GM18861 (cell line): ENCODE data around the gene MAGI1.

Experiments
- ATAC-seq: cut with Tn5 transposase; IDR thresholded peaks from one replicate; pipeline ENCODE4 v1.9.1; 2021; ENCODE audit not compliant: unreplicated experiment

The MAGI1 gene

GRCh38 chr3:65650247-65650646 is 388.5 kb downstream of the MAGI1 start:
- ATAC-seq = no peak

- no peak for ATAC-seq
Measured at GRCh38 chr3:65647369-65647768, 391.3 kb downstream of the MAGI1 start.

DNA sequence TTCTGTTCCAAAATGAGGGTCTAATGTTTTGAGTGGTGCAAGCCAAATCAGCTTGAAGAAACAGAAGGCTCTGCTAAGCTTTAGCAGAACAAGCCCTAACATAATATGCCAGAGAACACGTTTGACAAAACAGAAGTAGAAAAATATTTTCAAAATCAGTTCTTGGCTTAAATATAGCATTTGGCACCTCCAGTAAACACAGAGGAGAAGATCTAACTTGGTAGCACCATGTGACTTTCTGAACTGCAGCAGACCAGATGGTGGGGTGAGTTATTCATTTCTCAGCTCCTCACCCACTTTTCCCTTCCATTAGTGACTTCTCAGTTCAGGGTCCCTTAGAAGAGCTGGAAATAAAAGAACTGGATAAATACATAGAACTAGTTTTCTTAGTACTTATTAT is 395.8 kb downstream of the MAGI1 start:
- ATAC-seq = no peak

DNA sequence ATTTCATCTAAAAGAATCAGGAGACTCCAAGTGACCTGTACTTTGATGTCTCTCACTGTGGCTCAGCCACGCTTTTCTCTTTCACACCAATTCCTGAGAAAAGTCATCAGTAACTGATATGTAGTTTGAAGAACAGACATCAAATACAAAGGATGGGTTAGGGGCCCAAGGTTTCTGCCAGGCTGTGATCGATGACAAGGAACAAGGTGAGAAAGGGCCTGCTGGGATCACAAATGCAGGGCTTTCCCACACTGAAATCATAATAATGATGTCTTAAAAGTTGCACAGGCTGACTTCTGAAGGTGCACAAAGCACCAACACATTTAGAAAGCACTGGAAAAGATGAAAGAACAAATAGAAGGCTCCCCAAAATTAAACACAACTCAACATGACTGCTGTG is 396.9 kb downstream of the MAGI1 start:
- ATAC-seq = no peak

DNA sequence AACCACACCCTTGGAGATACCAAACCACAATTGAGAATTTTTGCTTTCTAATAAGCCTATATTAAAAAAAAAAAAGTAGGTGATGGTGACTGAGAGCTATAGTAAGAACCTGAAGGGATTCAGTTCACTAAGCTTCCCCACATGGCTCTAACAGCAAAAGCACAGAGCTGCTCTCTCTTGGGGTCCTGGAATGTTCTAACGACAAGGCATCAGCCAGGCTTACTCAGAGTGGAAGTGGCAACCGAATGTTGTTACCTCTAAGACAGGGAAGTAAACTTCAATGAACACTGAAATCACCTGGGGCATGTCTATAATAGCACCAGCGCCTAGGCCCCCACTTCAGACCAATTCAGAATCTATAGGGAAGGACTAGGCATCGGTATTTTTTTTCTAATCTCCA is 397.7 kb downstream of the MAGI1 start:
- no peak for ATAC-seq

- no peak for ATAC-seq
Measured at GRCh38 chr3:65639444-65639843, 399.3 kb downstream of the MAGI1 start.

DNA sequence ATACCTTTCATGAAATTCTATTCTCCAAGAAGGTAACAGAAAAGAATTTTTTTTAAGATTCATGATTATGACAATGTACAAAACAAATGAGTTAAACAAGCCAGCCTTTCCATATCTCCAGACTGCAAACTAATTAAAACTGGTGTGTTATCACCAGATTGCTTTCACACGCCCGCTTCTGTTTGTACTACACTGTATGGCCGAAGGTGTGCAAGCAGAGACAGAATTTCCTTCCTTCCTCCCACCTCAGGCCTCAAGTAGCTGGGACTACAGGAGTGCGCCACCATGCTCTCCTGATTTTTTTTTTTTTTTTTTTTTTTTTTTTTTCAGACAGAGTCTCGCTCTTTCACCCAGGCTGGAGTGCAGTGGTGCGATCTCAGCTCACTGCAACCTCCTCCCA is 400.4 kb downstream of the MAGI1 start:
- ATAC-seq = no peak

GRCh38 chr3:65636326-65636725 is 402.4 kb downstream of the MAGI1 start:
- no peak for ATAC-seq

DNA sequence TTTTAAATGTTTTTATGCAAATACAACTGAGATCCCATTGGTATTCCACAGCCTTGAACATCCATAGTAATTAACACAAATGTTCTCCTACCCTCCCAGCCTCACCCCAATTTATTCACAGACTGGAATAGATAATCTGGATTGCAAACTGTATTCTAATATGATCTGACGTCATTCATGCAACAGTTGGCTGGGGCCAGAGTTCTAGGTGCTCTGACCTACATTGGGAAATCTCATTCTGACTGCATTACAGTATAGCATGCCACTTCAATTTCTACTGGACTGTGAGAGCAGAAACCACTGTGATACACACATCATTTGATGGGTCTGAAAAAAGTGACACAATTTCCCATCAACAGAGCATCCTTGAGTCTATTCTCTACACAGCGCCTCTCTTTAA is 403.1 kb downstream of the MAGI1 start:
- no peak for ATAC-seq

GRCh38 chr3:65633018-65633638 is 405.6 kb downstream of the MAGI1 start:
- ATAC-seq = no peak

GRCh38 chr3:65632414-65632813 is 406.3 kb downstream of the MAGI1 start:
- no peak for ATAC-seq

- ATAC-seq = no peak
Measured at GRCh38 chr3:65628978-65629377, 409.7 kb downstream of the MAGI1 start.

DNA sequence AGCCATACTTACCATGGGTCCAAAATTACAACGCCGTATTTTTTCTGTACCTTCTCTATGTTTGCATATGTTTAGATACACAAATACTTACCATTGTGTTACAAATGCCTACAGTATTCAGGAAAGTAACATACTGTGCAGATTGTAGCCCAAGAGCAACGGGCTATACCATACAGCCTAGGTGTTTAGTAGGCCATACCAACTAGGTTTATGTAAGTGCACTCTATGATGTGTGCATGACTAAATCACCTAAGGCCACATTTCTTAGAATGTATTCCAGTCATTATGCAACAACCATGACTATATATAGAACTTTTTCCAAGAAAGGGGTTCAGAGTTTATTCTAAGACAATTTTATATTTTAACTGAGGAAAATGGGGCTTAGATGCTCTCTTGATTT is 411.7 kb downstream of the MAGI1 start:
- no peak for ATAC-seq

DNA sequence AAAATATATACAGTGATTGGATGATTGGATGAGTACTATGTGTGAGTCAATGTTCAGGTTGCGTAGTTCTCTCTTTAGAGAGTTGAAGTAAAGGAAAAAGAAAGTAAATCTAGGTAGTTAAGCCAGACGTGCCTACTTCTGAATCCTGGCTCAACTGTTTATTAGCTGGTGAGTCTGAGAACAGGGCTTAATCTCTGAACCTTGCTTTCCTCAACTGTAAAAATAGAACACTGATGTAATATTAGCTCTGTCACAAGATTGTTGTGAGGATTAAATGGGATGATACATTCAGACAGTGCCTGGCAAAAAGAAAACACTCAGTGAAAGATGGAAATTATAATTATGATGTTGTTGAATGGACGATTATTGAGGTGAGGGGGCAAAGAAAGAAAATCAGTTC is 413.4 kb downstream of the MAGI1 start:
- ATAC-seq = no peak

- ATAC-seq = no peak
Measured at GRCh38 chr3:65623362-65623761, 415.4 kb downstream of the MAGI1 start.

GRCh38 chr3:65619888-65620287 is 418.8 kb downstream of the MAGI1 start:
- ATAC-seq = no peak

- ATAC-seq = no peak
Measured at GRCh38 chr3:65619451-65619881, 419.3 kb downstream of the MAGI1 start.

DNA sequence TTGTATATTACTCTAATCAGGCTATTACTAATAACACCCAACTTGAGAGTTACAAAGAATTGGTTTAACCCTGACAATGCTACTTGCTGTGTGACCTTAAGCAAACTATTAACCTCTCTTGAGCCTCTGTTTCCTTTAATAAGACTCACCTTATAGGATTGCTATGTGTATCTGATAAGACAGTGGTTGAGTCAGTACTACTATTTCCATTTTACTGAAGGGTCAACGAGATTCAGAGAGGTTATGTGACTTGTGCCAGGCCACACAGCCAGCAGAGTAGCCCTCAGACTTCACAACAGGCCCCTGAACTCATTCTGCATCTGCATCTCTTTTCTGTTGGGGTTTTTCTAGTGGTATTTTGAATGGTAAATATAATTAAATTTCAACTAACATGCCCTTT is 420.1 kb downstream of the MAGI1 start:
- no peak for ATAC-seq

DNA sequence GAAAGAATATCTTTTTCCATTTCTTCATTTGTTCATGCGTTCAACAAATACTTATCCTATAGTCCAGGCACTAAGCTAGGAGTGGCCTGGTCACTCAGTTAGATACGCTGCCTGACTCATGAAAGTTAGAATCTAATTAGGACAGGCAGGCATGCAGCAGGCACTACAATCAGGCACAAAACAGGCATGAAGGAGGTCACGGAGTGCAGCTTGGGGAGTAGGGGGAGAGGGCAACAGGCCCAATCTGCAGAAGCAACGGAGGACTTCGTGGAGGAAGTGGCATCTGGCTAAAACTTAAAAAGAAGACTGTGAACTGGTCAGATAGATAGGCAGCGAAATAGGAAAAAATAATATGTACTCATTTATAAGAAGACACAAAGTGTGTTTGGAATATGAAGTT is 420.9 kb downstream of the MAGI1 start:
- no peak for ATAC-seq

DNA sequence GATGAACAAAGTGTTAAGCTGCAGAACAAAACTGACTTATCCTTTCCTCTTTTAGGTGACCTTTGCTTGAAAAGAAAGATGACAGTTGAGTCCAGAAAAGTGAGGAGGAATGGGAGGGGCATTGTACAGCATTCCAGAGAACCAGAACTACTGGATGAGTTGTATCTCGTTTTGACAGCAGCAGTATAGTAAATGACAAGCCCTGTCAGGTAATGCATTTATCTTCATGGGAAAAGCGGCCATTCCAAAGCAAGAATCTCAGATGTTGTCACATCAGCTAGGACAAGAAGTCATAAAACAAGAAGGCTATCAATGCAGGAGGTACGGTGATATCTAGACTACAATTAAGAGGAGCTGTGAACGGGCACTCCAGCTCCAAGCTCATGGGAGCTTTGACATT is 421.5 kb downstream of the MAGI1 start:
- no peak for ATAC-seq

DNA sequence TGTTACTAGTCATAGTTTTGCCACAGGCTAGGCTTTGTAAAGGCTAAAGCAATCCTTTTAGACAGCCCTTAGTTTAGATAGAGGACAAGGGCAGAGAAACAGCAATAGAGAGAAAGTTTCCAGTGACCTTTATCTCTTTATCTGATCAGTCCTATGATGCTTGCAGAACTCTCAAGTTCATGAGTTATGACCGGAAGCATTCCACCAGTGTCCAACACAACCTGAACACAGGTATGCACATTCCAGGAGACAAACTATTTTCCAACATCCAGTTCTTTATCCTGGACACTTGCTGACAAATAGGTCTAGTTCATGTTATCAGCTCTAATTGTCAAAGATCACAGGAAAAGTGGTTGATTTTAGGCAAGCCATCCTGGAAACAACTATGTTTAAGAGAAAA is 422.2 kb downstream of the MAGI1 start:
- ATAC-seq = no peak

DNA sequence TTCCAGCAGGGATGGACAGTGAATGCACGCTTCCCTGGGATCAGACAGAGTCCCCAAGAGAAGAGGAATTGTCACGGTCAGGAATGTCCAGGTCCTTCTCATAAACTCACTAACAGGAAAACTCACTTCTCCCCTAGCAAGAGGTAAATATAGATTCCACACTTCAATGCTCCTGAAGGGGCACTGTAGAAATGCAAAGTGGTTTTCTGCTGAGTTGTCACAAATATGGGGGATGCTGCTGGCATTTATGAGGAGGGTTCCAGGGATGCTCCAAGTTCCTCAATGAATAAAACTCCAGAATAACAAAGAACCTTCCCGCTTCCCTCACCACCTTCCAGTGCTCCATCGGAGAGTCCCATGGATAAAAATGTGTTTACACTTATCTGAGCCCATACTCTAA is 423.4 kb downstream of the MAGI1 start:
- no peak for ATAC-seq

DNA sequence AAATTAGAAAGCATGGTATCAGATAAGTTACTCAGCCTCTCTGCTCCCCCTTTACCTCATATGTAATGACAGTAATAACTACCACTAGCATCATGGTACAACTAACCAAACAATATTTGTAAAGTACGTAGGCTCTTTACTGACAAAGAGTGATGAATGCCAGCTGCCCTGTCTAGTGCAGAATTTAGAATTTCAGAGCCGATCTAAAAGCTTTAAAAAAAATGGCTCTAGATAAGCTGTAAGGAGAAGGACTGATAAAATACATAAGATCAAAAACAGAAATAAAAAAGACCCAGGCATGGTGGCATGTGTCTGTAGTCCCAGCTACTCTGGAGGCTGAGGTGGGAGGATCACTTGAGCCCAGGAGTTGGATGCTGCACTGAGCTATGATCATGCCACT is 424.1 kb downstream of the MAGI1 start:
- no peak for ATAC-seq
